Naive thymus-derived CD4-positive, alpha-beta T cell (primary cell): ENCODE data around the gene AP2A2. TPM values are rescaled to one million over a fixed set of nuclear protein-coding genes. Genes with fewer than 3 reads are reported as not detected.
"Not testable (repeated sequence)": the region's sequence is repeated elsewhere in the genome, so short reads cannot be mapped to it uniquely, and the experiment has no call there.

Experiments
- ATAC-seq: fragments of 150-1000 bp; cut with Tn5 transposase; 2 replicates; pipeline ENCODE4 v1.10.0; 2021; ENCODE audit warnings: mild to moderate bottlenecking, moderate library complexity
- CTCF ChIA-PET: fragments of 350-600 bp; sonication (Branson Sonifier 250); formaldehyde crosslinking; loops from one replicate; lab custom pipeline; 2021; ENCODE audit warnings: antibody characterized with exemption; lab: Charles Lee
- POLR2A ChIA-PET: fragments of 350-600 bp; sonication (Branson Sonifier 250); formaldehyde crosslinking; loops from one replicate; lab custom pipeline; 2021; ENCODE audit warnings: antibody characterized with exemption, inconsistent platforms; lab: Charles Lee
- DNase-seq, 9 donors: peaks; one replicate each; pipeline versions ENCODE4 v3.0.0 to v3.0.0-alpha.2; 2020 to 2022; ENCODE audit warnings: mixed read lengths in 1 of 9
- H3K27ac ChIP-seq: one replicate; pipeline ENCODE4 v1.7.0; 2013; ENCODE audit warnings: mild to moderate bottlenecking, low read depth, low read length, moderate library complexity
- H3K27me3 ChIP-seq, 2 donors: one replicate each; pipeline ENCODE4 v1.7.0; 2013; ENCODE audit warnings: low read length in 2 of 2, mild to moderate bottlenecking in 2 of 2, moderate library complexity in 2 of 2; ENCODE audit not compliant: control insufficient read depth in 2 of 2, insufficient read depth in 2 of 2
- H3K36me3 ChIP-seq, 3 experiments: 1 replicate in 2 of 3; 2 replicates in 1 of 3; pipeline ENCODE4 v1.7.0; 2013; ENCODE audit warnings: low read length in 3 of 3, mild to moderate bottlenecking in 3 of 3, moderate library complexity in 1 of 3; ENCODE audit not compliant: insufficient read depth in 3 of 3, control insufficient read depth in 2 of 3
- H3K4me1 ChIP-seq, 2 donors: one replicate each; pipeline ENCODE4 v1.7.0; 2013; ENCODE audit warnings: low read length in 2 of 2, mild to moderate bottlenecking in 2 of 2, moderate library complexity in 1 of 2; ENCODE audit not compliant: control insufficient read depth in 2 of 2, insufficient read depth in 2 of 2
- H3K4me3 ChIP-seq: 2 replicates; pipeline ENCODE4 v1.7.0; 2013; ENCODE audit warnings: mild to moderate bottlenecking, low read length
- H3K9me3 ChIP-seq, 3 experiments: 1 replicate in 2 of 3; 2 replicates in 1 of 3; pipeline ENCODE4 v1.7.0; 2013; ENCODE audit warnings: low read length in 3 of 3; ENCODE audit not compliant: control insufficient read depth in 2 of 3
- H3K27ac Mint-ChIP-seq, 9 donors: one replicate each; pipeline ENCODE4 v1.8.0; 2020 to 2022; ENCODE audit warnings: mixed read lengths in 9 of 9, mild to moderate bottlenecking in 8 of 9, moderate library complexity in 5 of 9, inconsistent platforms in 2 of 9
- H3K27me3 Mint-ChIP-seq, 5 donors: one replicate each; pipeline ENCODE4 v1.8.0; 2021 to 2022; ENCODE audit warnings: mixed read lengths in 5 of 5, mild to moderate bottlenecking in 1 of 5
- H3K36me3 Mint-ChIP-seq, 5 donors: one replicate each; pipeline ENCODE4 v1.8.0; 2020 to 2022; ENCODE audit warnings: mixed read lengths in 5 of 5, mild to moderate bottlenecking in 3 of 5, inconsistent platforms in 1 of 5
- H3K4me1 Mint-ChIP-seq, 7 donors: one replicate each; pipeline ENCODE4 v1.8.0; 2020 to 2022; ENCODE audit warnings: mixed read lengths in 7 of 7, mild to moderate bottlenecking in 3 of 7, inconsistent platforms in 1 of 7
- H3K4me3 Mint-ChIP-seq, 10 donors: one replicate each; pipeline ENCODE4 v1.8.0; 2020 to 2022; ENCODE audit warnings: mild to moderate bottlenecking in 10 of 10, mixed read lengths in 10 of 10, moderate library complexity in 6 of 10, inconsistent platforms in 2 of 10
- H3K9me3 Mint-ChIP-seq, 11 donors: one replicate each; pipeline ENCODE4 v1.8.0; 2020 to 2022; ENCODE audit warnings: mixed read lengths in 11 of 11, mild to moderate bottlenecking in 4 of 11, inconsistent platforms in 1 of 11, moderate library complexity in 1 of 11
- intact Hi-C, 2 donors: fragments of 100-400 bp; cut with micrococcal nuclease; formaldehyde crosslinking; loops; one replicate each; pipeline ENCODE4 v1.15.1; 2023
- polyA plus RNA-seq, 2 donors: library from polyadenylated mRNA; unstranded; fragments of 300-500 nt; fragmentation: Illumina TruSeq; gene quantifications; one replicate each; pipeline ENCODE4 v1.2.3, GENCODE V29; 2021
- total RNA-seq, 6 experiments: library from RNA in 5 of 6; stranded (reverse) in 5 of 6; gene quantifications; 1 replicate in 5 of 6; 2 replicates in 1 of 6; pipeline ENCODE4 v1.2.3 and lab custom pipeline; 2021 to 2026

Gene AP2A2
- total and polyA plus RNA-seq, 7 experiments from 2014 or later, result 8.7 to 93.3 (median 79.3) TPM

DNA sequence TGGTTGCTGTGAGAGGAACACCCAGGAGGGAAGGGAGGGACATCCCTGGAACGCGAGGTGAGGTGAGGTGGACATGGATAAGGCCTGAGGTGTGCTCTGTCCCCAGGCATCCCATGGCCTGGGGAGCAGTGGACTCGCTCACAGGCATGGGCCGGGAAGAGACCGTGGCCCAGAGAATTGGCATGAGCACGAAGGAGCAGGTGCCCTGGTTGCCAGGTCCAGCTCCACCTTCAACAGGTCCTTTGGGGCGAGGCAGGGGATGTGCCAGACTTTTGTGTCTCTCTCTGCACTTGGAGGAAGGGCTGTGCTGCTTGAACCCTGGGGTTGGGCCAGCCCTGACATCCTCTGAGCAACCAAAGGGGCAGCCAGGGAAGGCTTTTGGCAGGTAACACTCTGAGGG lies 89.4 kb downstream of the AP2A2 start:
- ChIA-PET CTCF (interaction anchor here (0.6 kb wide), 1 partner anchor 19 kb away, joined by 3 read pairs; no protein-coding TSS in a partner anchor), POLR2A (no interaction called here)
- H3K27me3 Mint-ChIP-seq, result no peaks in the 10 kb centered on the region
- no peak for ATAC-seq
- intact Hi-C loops, result no loop called here
- no peak overlapping the region for H3K4me3 Mint-ChIP-seq
- H3K27me3 ChIP-seq, result no peaks in the 10 kb centered on the region
- H3K36me3 Mint-ChIP-seq, result peaks cover under 1 to 18% (median 13%) of the 10 kb centered on the region in 5 donors
- no peaks in the 10 kb centered on the region for H3K9me3 ChIP-seq
- DNase-seq, result no peak
- H3K9me3 Mint-ChIP-seq, result peaks cover 0 to 18% (median 0%) of the 10 kb centered on the region in 11 donors
- H3K36me3 ChIP-seq, result peaks cover 0 to 23% (median 7%) of the 10 kb centered on the region in 3 experiments
- H3K27ac ChIP-seq, result no peak overlapping the region
- H3K27ac Mint-ChIP-seq, result no peak overlapping the region
- H3K4me3 ChIP-seq, result no peak overlapping the region
- peaks cover 12 to 26% (median 20%) of the 10 kb centered on the region in 7 donors for H3K4me1 Mint-ChIP-seq
- no peaks in the 10 kb centered on the region for H3K4me1 ChIP-seq

DNA sequence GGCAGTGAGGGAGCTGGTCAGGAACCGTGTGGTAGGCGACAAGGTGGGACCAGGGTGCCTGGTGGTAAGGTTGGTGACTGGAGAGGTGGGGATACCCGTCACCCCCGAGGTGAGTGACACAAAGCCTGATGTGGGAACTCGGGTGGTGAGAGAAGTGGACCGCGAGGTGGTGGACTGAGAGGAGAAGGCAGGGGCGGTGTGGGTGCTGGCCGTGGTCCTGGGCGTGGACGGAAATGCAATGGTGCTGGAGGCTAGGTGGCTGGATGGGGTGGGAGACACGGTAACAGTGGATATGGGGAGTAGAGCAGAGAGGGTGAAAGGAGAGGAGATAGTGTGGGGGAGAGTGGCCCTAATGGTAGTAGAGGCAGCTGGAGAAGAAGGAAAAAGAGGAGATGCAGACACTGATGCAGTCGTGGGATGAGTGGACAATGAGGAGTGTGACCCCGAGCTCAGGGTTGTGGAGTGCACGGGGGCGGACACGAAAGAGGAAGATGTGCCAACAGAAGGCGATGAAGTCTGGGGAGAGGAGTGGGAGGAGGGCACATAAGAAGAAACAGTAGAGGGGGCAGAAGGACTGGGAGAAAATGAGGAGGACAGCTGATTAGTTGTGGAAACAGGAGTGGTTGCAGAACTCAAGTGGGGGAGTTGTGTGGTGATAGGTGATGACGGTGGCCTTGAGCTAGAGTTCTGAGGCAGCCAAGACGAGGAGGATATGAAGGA lies 90.3 kb downstream of the AP2A2 start:
- ATAC-seq (no peak), DNase-seq (no peak)
- Histone ChIP-seq H3K4me3 (no peak overlapping the region), H3K27ac (no peak overlapping the region), H3K27me3 (no peaks in the 10 kb centered on the region), H3K36me3 (peaks cover 0 to 14% (median 0%) of the 10 kb centered on the region in 3 experiments), H3K9me3 (no peaks in the 10 kb centered on the region), H3K4me1 (no peaks in the 10 kb centered on the region)
- POLR2A ChIA-PET, result no interaction called here
- Mint-ChIP-seq H3K4me3 (no peak overlapping the region), H3K27ac (peak overlapping the region in 3 of 9 donors; percentile 3 to 52 (median 50)), H3K36me3 (peaks cover 0 to 13% (median 8%) of the 10 kb centered on the region in 5 donors), H3K27me3 (no peaks in the 10 kb centered on the region), H3K4me1 (peaks cover 12 to 26% (median 20%) of the 10 kb centered on the region in 7 donors), H3K9me3 (peaks cover 0 to 18% (median 0%) of the 10 kb centered on the region in 11 donors)
- CTCF ChIA-PET, result no interaction called here
- intact Hi-C loops, result no loop called here

DNA sequence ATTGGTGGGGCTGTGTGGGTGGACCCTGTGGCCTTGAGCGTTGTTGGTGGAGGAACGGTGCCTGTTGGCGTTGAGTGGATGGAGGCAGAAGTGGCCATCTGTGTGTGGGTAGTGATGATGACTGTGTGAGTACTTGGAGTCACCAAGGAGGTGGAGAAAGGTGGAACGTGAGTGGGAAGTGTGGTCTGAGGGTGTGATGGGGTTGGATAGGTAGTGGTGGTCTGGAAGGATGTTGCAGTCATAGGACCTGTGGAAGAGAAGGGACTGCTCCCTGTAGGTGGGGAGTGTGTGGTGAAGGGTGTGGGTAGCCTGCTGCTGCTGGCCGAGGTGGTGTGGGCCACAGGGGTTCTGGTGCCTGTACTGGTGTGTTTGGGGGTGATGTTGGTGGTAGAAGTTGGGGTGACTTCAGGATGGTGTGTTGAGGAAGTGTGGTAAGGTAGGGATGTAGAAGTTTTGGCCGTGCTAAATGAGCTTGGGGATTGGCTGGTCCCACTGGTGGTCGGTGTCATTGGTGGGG lies 91.0 kb downstream of the AP2A2 start:
- H3K27me3 Mint-ChIP-seq, H3K27me3 ChIP-seq, H3K4me3 ChIP-seq, POLR2A ChIA-PET, H3K4me3 Mint-ChIP-seq, DNase-seq, H3K9me3 ChIP-seq, H3K4me1 ChIP-seq, H3K27ac ChIP-seq, intact Hi-C loops, H3K36me3 ChIP-seq: not testable (repeated sequence)
- H3K27ac Mint-ChIP-seq, result peak overlapping the region in 4 of 9 donors; percentile 0 to 24 (median 3)
- ATAC-seq, result peak; percentile 44
- CTCF ChIA-PET, result interaction anchor here (1.2 kb wide), 1 partner anchor 99 kb away, joined by 3 read pairs; no protein-coding TSS in a partner anchor
- peaks cover 0 to 13% (median 8%) of the 10 kb centered on the region in 5 donors for H3K36me3 Mint-ChIP-seq
- peaks cover 12 to 26% (median 20%) of the 10 kb centered on the region in 7 donors for H3K4me1 Mint-ChIP-seq
- peaks cover 0 to 18% (median 0%) of the 10 kb centered on the region in 11 donors for H3K9me3 Mint-ChIP-seq

DNA sequence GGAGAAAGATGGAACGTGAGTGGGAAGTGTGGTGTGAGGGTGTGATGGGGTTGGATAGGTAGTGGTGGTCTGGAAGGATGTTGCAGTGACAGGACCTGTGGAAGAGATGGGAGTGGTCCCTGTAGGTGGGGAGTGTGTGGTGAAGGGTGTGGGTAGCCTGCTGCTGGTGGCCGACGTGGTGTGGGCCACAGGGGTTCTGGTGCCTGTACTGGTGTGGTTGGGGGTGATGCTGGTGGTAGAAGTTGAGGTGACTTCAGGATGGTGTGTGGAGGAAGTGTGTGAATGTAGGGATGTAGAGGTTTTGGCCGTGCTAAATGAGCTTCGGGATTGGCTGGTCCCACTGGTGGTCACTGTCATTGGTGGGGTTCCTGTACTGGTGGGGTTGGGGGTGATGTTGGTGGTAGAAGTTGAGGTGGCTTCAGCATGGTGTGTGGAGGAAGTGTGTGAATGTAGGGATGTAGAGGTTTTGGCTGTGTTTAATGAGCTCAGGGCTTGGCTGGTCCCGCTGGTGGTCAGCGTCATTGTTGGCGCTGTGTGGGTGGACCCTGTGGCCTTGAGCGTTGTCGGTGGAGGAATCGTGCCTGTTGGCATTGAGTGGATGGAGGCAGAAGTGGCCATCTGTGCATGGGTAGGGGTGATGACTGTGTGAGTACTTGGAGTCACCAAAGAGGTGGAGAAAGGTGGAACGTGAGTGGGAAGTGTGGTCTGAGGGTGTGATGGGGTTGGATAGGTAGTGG lies 91.8 kb downstream of the AP2A2 start:
- peak overlapping the region in 3 of 9 donors; percentile 0 to 14 (median 1) for H3K27ac Mint-ChIP-seq
- no peaks in the 10 kb centered on the region for H3K27me3 Mint-ChIP-seq
- intact Hi-C loops, result no loop called here
- Histone ChIP-seq H3K27ac (no peak overlapping the region), H3K4me3 (no peak overlapping the region), H3K4me1 (no peaks in the 10 kb centered on the region), H3K36me3 (no peaks in the 10 kb centered on the region), H3K9me3 (no peaks in the 10 kb centered on the region), H3K27me3 (no peaks in the 10 kb centered on the region)
- peaks cover 0 to 13% (median 8%) of the 10 kb centered on the region in 5 donors for H3K36me3 Mint-ChIP-seq
- ChIA-PET CTCF (interaction anchor here (0.6 to 1.2 kb wide), 2 partner anchors 98 to 102 kb away, joined by 3 read pairs; no protein-coding TSS in a partner anchor), POLR2A (no interaction called here)
- H3K9me3 Mint-ChIP-seq, result peaks cover 0 to 18% (median 0%) of the 10 kb centered on the region in 11 donors
- peaks cover 12 to 26% (median 20%) of the 10 kb centered on the region in 7 donors for H3K4me1 Mint-ChIP-seq
- DNase-seq (no peak), ATAC-seq (peak; percentile 42)
- H3K4me3 Mint-ChIP-seq, result no peak overlapping the region

DNA sequence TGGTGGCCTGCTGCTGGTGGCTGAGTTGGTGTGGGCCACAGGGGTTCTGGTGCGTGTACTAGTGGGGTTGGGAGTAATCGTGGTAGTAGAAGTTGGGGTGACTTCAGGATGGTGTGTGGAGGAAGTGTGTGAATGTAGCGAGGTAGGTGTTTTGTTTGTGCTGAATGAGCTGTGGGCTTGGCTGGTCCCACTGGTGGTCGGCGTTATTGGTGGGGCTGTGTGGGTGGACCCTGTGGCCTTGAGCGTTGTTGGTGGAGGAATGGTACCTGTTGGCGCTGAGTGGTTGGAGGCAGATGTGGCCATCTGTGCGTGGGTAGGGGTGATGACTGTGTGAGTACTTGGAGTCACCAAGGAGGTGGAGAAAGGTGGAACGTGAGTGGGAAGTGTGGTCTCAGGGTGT lies 92.4 kb downstream of the AP2A2 start:
- no peak for ATAC-seq
- H3K27ac ChIP-seq, result no peak overlapping the region
- H3K27ac Mint-ChIP-seq, result no peak overlapping the region
- H3K9me3 Mint-ChIP-seq, result peaks cover 0 to 18% (median 0%) of the 10 kb centered on the region in 11 donors
- no peaks in the 10 kb centered on the region for H3K36me3 ChIP-seq
- H3K27me3 Mint-ChIP-seq, result no peaks in the 10 kb centered on the region
- intact Hi-C loops, result no loop called here
- DNase-seq, result no peak
- POLR2A ChIA-PET, result no interaction called here
- no peak overlapping the region for H3K4me3 ChIP-seq
- H3K9me3 ChIP-seq, result no peaks in the 10 kb centered on the region
- CTCF ChIA-PET, result interaction anchor here (1.2 kb wide), 1 partner anchor 98 kb away, joined by 3 read pairs; no protein-coding TSS in a partner anchor
- H3K4me1 Mint-ChIP-seq, result peaks cover 12 to 30% (median 25%) of the 10 kb centered on the region in 7 donors
- H3K36me3 Mint-ChIP-seq, result peaks cover 5 to 15% (median 13%) of the 10 kb centered on the region in 5 donors
- no peak overlapping the region for H3K4me3 Mint-ChIP-seq
- no peaks in the 10 kb centered on the region for H3K27me3 ChIP-seq
- no peaks in the 10 kb centered on the region for H3K4me1 ChIP-seq

DNA sequence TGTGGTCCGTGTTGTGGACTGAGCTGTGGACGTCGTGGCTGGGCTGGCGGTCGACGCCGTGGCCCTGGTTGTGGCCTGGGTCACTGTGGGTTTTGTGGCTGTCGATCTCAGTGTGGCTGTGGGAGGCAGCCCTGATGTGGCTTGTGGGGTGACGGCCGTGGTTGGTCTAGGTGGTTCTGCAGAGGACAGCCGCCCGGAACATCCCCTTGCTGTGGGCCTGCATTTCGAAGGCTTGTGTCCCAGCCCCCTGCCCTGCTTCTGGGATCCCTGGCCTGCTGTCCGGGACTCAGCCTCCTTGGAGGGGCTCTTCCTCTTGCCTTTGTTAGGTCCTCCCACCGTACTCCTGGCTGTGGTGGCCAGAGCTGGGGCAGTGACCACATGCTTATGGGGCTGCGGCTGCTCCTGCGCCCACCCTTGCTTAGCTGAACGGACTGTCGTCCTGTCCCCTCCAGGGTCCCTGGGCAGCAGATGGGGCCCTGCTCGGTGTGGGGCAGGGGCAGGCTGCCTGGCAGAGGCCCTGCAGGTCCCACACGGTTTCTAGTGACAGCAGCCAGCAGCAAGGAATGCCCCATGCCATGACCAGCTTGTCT lies 93.7 kb downstream of the AP2A2 start:
- H3K4me3 Mint-ChIP-seq, result no peak overlapping the region
- ATAC-seq, result no peak
- peaks cover 6 to 17% (median 13%) of the 10 kb centered on the region in 5 donors for H3K36me3 Mint-ChIP-seq
- no peaks in the 10 kb centered on the region for H3K27me3 Mint-ChIP-seq
- POLR2A ChIA-PET, result no interaction called here
- no peak for DNase-seq
- Histone ChIP-seq H3K27me3 (no peaks in the 10 kb centered on the region), H3K9me3 (no peaks in the 10 kb centered on the region), H3K4me3 (no peak overlapping the region), H3K36me3 (no peaks in the 10 kb centered on the region), H3K27ac (no peak overlapping the region), H3K4me1 (no peaks in the 10 kb centered on the region)
- no peak overlapping the region for H3K27ac Mint-ChIP-seq
- intact Hi-C loops, result no loop called here
- CTCF ChIA-PET, result no interaction called here
- H3K4me1 Mint-ChIP-seq, result peaks cover 12 to 31% (median 25%) of the 10 kb centered on the region in 7 donors
- peaks cover 0 to 18% (median 0%) of the 10 kb centered on the region in 11 donors for H3K9me3 Mint-ChIP-seq
